ENCODE results near the gene SMAD1.
A peak's percentile ranks its signal among the peaks of the same experiment; 100 is the strongest.

DNA sequence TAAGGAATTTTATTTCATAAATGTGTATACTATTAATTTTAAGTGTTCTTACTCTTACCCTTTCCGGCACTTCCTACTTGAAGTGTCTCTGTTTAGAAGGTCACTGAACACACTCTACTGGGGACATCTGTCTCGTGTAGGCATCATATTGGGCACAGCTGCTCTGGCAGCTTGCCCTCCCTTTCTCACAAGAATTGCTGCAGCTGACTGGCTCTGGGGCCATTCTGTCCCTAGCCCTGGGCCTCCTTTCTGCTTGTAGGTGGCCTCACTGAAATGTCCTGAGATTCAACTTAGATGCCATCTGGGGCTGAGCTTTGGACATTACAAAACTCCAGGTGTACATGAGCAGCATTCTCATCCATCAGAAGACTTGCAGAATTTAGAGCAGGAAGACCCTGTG is 49.6 kb downstream of the SMAD1 start:
- no peak for TF ChIP-seq CTCF (conservative IDR thresholded peaks at IDR 0.05; ENCODE audit: low read depth, low read length)
- TF ChIP-seq MAFK (IDR thresholded peaks at IDR 0.05; ENCODE audit: low read depth, low read length): 0 out of 2 replicates have a peak, but pooled peaks have one; percentile 8
- TF ChIP-seq, protein P1, sequence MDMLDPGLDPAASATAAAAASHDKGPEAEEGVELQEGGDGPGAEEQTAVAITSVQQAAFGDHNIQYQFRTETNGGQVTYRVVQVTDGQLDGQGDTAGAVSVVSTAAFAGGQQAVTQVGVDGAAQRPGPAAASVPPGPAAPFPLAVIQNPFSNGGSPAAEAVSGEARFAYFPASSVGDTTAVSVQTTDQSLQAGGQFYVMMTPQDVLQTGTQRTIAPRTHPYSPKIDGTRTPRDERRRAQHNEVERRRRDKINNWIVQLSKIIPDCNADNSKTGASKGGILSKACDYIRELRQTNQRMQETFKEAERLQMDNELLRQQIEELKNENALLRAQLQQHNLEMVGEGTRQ (IDR thresholded peaks at IDR 0.05; ENCODE audit: low read depth, low read length): no peak
